ENCODE data around the gene NCAPD3. TPM values are rescaled to one million over a fixed set of nuclear protein-coding genes. Genes with fewer than 3 reads are reported as not detected.

Gene NCAPD3
- total RNA-seq, 4 donors from 2014 or later = 6.2 to 9.6 (median 8.8) TPM

DNA sequence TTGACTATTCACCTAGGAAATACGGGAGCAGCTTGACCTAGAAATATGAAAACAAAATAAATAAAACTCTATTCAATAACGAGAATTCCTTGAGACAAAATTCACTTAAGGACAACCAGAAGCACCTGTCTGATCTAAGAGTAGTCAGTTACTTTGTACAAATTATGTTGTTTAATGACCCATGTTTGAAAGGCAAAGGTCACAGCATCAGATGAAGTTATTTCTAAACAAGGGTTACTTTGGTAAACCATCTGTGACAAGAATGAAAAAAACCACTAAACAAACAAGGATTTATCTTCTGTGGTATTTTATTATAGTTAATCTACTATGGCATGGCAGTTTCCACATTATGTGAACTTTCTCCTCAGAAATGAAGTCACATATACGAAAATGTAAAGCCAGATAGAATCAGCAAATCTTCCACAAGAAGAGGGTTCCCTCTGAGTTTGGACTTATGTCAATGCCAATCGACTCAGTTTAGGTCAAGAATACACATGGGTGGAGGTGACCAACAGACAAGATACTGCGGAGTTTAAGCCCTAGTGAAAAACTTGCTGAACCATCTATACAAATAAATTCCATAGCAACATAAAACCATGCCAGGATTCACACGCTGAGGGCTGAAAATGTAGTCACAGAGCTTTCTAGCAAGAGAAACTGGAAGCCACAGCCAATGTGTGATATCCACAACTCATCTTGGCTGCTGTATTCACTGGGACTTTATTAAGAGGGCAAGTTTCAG is 53.4 kb downstream of the NCAPD3 start:
- Histone ChIP-seq H3K27me3 (no peaks in the 10 kb centered on the region), H3K4me3 (no peak overlapping the region), H3K4me1 (no peaks in the 10 kb centered on the region), H3K27ac (replicated peaks in 1 of 4) (no peak overlapping the region), H3K9me3 (no peaks in the 10 kb centered on the region), H3K36me3 (peaks cover 6 to 66% (median 50%) of the 10 kb centered on the region in 4 donors)
- DNase-seq (ENCODE audit: extremely low spot score) = peak; percentile 74
- no peak for TF ChIP-seq CTCF (IDR thresholded peaks at IDR 0.05)
- TF ChIP-seq POLR2AphosphoS5 (IDR thresholded peaks at IDR 0.05) = no peak
- no peak for TF ChIP-seq EP300 (IDR thresholded peaks at IDR 0.05)
- no peak for TF ChIP-seq POLR2A (IDR thresholded peaks at IDR 0.05; ENCODE audit: low read depth)
- WGBS = 93% methylated on average over 6 of the region's 6 CpGs
- intact Hi-C loops (cut with DNase I) = no loop called here

- H3K4me1 ChIP-seq = no peaks in the 10 kb centered on the region
Measured at GRCh38 chr11:134164490-134165370, 59.0 kb downstream of the NCAPD3 start.

DNA sequence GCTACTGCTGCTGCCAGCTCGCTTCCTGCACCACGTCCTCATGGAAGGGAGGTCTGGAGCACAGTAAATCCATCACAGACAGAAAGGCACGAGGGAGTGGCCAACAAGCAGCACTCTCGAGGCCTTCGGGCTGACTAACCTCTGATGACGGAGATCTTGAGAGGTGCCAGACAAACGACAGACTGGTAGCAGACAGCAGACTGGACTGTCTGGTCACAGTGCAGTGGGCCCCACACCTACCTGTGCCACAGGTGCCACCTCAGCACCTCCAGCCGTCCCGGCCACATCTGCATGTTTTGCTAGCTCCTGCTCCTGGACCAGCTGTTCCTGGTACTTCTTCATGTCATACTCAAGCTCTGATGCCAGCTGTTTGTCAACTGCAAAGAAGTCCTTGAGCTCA is 64.1 kb downstream of the NCAPD3 start:
- Histone ChIP-seq H3K27me3 (no peaks in the 10 kb centered on the region), H3K36me3 (peaks cover 10 to 85% (median 61%) of the 10 kb centered on the region in 4 donors), H3K27ac (replicated peaks in 1 of 4) (no peak overlapping the region), H3K9me3 (no peaks in the 10 kb centered on the region), H3K4me3 (no peak overlapping the region), H3K4me1 (no peaks in the 10 kb centered on the region)
- no peak for DNase-seq (ENCODE audit: extremely low spot score)
- 89% methylated on average over 9 of the region's 9 CpGs for WGBS
- TF ChIP-seq POLR2AphosphoS5 (IDR thresholded peaks at IDR 0.05) (no peak), CTCF (IDR thresholded peaks at IDR 0.05) (no peak), EP300 (IDR thresholded peaks at IDR 0.05) (no peak), POLR2A (IDR thresholded peaks at IDR 0.05; ENCODE audit: low read depth) (no peak)
- intact Hi-C loops (cut with DNase I) = no loop called here

More at GRCh38 chr11:134164490-134165370, 59.0 kb downstream of the NCAPD3 start:
- Histone ChIP-seq H3K27me3 (no peaks in the 10 kb centered on the region), H3K36me3 (peaks cover 16 to 75% (median 58%) of the 10 kb centered on the region in 4 donors), H3K4me3 (no peak overlapping the region), H3K9me3 (no peaks in the 10 kb centered on the region), H3K27ac (replicated peaks in 1 of 4) (no peak overlapping the region)
- peak; percentile 82 for DNase-seq (ENCODE audit: extremely low spot score)
- WGBS = 96% methylated on average over 11 of the region's 11 CpGs
- TF ChIP-seq POLR2A (IDR thresholded peaks at IDR 0.05; ENCODE audit: low read depth) (no peak), CTCF (IDR thresholded peaks at IDR 0.05) (no peak), EP300 (IDR thresholded peaks at IDR 0.05) (no peak), POLR2AphosphoS5 (IDR thresholded peaks at IDR 0.05) (no peak)
- intact Hi-C loops (cut with DNase I) = no loop called here

GRCh38 chr11:134158023-134158422 is 65.7 kb downstream of the NCAPD3 start:
- H3K4me3 ChIP-seq = no peak overlapping the region
- H3K9me3 ChIP-seq = no peaks in the 10 kb centered on the region
- peaks cover 0 to 7% (median 7%) of the 10 kb centered on the region in 4 donors for H3K4me1 ChIP-seq
- DNase-seq (ENCODE audit: extremely low spot score) = peak; percentile 57
- H3K27ac ChIP-seq (replicated peaks in 1 of 4) = no peak overlapping the region
- 98% methylated on average over 8 of the region's 9 CpGs for WGBS
- intact Hi-C loops (cut with DNase I) = no loop called here
- TF ChIP-seq CTCF (IDR thresholded peaks at IDR 0.05) (no peak), EP300 (IDR thresholded peaks at IDR 0.05) (no peak), POLR2AphosphoS5 (IDR thresholded peaks at IDR 0.05) (no peak), POLR2A (IDR thresholded peaks at IDR 0.05; ENCODE audit: low read depth) (no peak)
- H3K36me3 ChIP-seq = peaks cover 10 to 97% (median 71%) of the 10 kb centered on the region in 4 donors
- no peaks in the 10 kb centered on the region for H3K27me3 ChIP-seq

Data from esophagus muscularis mucosa (tissue), 4 donors.